WI38 (cell line): ENCODE results near the gene HDAC8.

ENCODE experiments used
- H3K4me3 ChIP-seq: 2 replicates; pipeline ENCODE4 v1.5.1; 2011; ENCODE audit warnings: low read depth, mild to moderate bottlenecking, control low read depth, low read length
- TF ChIP-seq, protein P1 (sequence below): IDR thresholded peaks from 2 replicates; pipeline ENCODE4 v1.5.1; 2012; ENCODE audit warnings: low read depth, mild to moderate bottlenecking, control low read depth, low read length

HDAC8 gene

DNA sequence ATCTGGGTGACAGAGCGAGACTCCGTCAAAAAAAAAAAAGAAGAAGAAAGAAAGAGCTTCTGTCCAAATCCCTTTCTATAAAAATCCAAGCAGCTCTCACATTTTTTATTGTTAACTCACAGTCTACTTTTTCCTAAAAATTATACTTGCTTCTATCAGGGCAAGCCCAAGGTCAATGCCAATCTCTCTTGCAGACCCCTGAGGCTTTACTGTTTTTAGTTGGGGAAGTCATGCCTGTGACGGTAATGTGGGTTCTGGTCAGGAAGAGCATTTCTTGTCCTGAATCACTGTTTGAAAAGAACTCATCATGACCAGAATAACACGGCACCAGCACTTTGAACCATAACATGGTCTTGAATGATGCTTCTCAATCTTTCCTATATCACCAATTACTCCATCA, 212.3 kb downstream of the HDAC8 start:
- TF ChIP-seq, protein P1, sequence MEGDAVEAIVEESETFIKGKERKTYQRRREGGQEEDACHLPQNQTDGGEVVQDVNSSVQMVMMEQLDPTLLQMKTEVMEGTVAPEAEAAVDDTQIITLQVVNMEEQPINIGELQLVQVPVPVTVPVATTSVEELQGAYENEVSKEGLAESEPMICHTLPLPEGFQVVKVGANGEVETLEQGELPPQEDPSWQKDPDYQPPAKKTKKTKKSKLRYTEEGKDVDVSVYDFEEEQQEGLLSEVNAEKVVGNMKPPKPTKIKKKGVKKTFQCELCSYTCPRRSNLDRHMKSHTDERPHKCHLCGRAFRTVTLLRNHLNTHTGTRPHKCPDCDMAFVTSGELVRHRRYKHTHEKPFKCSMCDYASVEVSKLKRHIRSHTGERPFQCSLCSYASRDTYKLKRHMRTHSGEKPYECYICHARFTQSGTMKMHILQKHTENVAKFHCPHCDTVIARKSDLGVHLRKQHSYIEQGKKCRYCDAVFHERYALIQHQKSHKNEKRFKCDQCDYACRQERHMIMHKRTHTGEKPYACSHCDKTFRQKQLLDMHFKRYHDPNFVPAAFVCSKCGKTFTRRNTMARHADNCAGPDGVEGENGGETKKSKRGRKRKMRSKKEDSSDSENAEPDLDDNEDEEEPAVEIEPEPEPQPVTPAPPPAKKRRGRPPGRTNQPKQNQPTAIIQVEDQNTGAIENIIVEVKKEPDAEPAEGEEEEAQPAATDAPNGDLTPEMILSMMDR, result no peak
- H3K4me3 ChIP-seq, result no peak overlapping the region

DNA sequence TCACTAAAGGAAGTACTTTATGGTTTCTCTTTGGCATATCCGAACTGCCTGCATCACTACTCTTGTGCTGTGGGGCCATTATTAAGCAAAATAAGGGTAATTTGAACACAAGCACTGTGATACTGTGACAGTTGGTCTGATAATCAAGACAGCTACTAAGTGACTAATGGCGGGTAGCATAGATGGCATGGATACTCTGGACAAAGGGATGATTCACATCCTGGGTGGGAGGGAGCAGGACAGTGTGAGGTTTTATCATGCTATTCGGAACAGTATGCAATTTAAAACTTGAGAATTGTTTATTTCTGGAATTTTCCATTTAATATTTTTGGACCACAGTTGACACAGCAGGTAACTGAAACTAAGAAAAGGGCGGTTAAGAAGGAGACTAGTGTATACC, 214.3 kb downstream of the HDAC8 start:
- no peak overlapping the region for H3K4me3 ChIP-seq
- TF ChIP-seq, protein P1, result no peak

DNA sequence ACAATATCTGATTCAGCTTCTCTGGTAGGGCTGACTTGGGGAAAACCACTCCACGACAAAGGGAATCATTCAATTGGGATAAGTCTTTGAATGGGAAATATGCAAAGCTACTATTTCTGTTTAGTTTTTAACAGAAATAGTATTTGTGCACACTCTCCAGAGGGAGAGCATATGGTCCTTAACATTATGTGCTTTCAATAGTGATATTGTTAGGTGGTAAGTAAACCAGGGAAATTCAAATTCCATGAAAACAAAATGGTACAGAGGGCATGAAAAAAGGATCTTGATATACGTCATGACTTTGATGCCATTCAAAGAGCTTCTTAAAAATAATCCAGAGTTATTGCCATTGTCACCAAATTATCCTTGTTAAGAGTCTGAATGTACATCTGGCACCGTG, 219.9 kb downstream of the HDAC8 start:
- no peak overlapping the region for H3K4me3 ChIP-seq
- TF ChIP-seq, protein P1, result no peak

DNA sequence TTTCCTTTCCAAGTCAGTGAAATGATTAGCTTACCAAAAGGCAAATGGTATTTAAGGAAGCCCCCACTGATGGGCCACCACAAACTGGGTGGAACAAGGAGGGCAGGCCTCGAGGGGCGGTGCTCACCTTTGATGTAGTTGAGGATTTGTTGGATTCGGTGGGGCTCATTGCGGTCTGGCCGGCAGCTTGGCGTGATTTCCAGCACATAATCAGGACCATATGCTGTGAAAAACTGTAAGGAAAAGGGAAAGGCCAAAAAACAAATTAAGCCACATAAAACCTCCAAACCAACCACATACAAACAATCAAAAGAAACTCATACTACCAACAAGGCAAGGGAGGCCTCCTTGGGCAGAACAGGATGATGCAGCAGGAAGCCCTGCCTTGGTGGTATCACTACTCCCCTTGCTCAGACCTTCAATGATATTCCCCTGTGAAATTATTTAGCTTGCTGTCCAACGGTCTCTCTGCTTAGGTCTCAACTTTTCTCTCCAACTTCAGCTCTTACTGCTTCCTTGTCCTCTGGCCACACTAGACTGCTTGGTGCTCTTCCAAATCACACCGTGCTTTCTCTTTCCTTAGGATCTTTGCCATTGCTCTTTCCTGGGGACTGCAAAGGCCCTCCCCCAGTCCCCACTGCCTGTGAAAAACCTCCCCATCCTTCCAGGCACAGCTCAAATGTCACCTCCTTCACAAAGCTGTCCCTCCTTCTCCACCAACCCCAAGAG, 220.9 kb downstream of the HDAC8 start:
- H3K4me3 ChIP-seq, result no peak overlapping the region
- TF ChIP-seq, protein P1, result no peak

DNA sequence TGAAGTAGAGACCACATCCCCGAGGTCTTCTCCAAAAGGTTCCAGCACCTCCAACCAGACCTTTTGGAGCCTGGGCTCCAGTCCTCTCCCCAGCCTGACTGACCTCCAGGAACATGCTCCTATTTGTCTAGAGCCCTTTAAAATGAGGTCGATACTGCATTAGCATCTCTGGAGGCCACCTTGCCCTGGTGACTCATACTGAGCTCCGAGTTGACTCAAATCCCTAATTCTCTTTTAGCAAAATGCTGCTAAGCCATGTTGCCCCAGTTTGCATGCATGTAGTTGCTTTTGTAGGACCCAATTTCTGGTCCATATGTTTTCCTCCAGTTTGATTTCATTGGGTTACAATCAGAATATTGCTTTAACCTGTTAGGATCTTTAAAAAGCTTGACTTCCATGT, 223.5 kb downstream of the HDAC8 start:
- TF ChIP-seq, protein P1, result no peak
- H3K4me3 ChIP-seq, result no peak overlapping the region

DNA sequence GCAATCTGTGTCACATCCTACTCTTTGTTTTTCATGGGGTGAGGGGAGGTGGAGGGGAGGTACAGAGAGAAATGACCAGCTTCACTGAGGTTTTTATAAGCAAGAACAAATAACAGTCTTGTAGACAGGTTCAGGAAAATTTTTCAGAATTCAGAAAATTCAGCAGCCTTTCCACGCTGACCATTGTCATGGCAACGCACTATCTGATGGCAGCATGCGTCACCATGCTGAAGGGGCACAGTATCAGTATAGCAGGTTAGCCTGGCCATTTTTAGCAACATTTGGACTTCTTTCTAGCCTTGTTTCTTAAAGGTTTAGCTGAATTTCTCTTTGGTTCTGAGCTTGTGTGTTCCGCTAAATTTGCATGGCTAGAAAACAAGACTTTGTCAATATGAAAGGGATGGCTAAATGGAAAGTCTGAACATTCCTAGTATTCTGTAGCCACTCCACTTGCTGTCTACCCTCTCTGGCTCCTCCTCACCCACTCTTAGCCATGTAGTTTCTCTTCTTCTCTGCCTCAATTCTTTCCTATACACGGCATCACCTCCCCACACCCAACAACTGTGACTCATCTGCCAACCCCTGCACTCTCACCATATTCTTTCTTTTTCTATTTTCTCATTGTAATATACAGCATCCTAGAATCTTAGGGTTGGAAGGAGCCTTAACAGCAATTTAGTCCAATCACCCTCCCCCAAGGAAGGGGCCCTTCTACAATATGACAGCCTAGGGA, 224.2 kb downstream of the HDAC8 start:
- H3K4me3 ChIP-seq, result no peak overlapping the region
- TF ChIP-seq, protein P1, result no peak

DNA sequence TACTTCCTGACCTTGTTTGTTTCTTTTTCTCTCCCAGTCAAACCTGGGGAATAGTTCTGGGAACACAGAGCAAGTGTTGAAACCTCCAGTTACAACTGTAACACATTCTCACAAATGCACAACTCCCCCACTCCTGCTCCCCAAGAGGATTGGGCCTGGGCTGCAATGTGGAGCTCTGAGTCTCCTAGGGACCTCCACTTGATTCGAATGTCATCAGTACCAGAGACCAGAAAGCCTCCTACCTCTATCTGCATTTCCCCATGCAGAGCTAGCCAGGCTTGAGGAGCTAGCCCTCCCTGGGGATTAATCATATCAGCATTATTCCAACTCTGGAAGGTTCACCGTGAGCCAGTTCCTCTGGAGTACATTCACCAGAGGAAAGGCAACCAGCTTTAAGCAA, 225.3 kb downstream of the HDAC8 start:
- H3K4me3 ChIP-seq, result no peak overlapping the region
- TF ChIP-seq, protein P1, result no peak
